CD4-positive, CD25-positive, alpha-beta regulatory T cell (primary cell): ENCODE measurements around the gene ZNF639. TPM values are rescaled to one million over a fixed set of nuclear protein-coding genes. Genes with fewer than 3 reads are reported as not detected.

ENCODE experiments used
- ATAC-seq, 2 donors: fragments of 150-1000 bp; cut with Tn5 transposase; one replicate each; pipeline ENCODE4 v1.10.0; 2021; ENCODE audit warnings: low read depth in 2 of 2, moderate number of reproducible peaks in 2 of 2, moderate library complexity in 1 of 2
- DNase-seq, 3 donors: peaks; one replicate each; pipeline versions ENCODE4 v3.0.0 to v3.0.0-alpha.2; 2012 to 2022; ENCODE audit warnings: mixed read lengths in 1 of 3
- H3K27ac ChIP-seq: one replicate; pipeline ENCODE4 v1.7.0; 2013; ENCODE audit warnings: mild to moderate bottlenecking, low read length; ENCODE audit not compliant: insufficient read depth, poor library complexity, severe bottlenecking
- H3K27me3 ChIP-seq: one replicate; pipeline ENCODE4 v1.7.0; 2013; ENCODE audit warnings: low read length; ENCODE audit not compliant: control insufficient read depth, insufficient read depth
- H3K36me3 ChIP-seq: one replicate; pipeline ENCODE4 v1.7.0; 2013; ENCODE audit warnings: mild to moderate bottlenecking, low read length, moderate library complexity; ENCODE audit not compliant: control insufficient read depth, insufficient read depth
- H3K4me1 ChIP-seq: 2 replicates; pipeline ENCODE4 v1.7.0; 2013; ENCODE audit warnings: mild to moderate bottlenecking, low read length; ENCODE audit not compliant: insufficient read depth, control insufficient read depth, poor library complexity, severe bottlenecking
- H3K4me3 ChIP-seq: one replicate; pipeline ENCODE4 v1.7.0; 2013; ENCODE audit warnings: low read depth, mild to moderate bottlenecking, low read length, moderate library complexity
- H3K9me3 ChIP-seq, 2 experiments: 1 replicate in 1 of 2; 2 replicates in 1 of 2; pipeline ENCODE4 v1.7.0; 2013; ENCODE audit warnings: low read length in 2 of 2, mild to moderate bottlenecking in 1 of 2, moderate library complexity in 1 of 2; ENCODE audit not compliant: control insufficient read depth in 2 of 2
- H3K27ac Mint-ChIP-seq, 3 donors: one replicate each; pipeline ENCODE4 v1.8.0; 2020 to 2022; ENCODE audit warnings: mild to moderate bottlenecking in 3 of 3, mixed read lengths in 3 of 3, moderate library complexity in 2 of 3
- H3K27me3 Mint-ChIP-seq: one replicate; pipeline ENCODE4 v1.8.0; 2022; ENCODE audit warnings: mild to moderate bottlenecking, mixed read lengths
- H3K36me3 Mint-ChIP-seq: one replicate; pipeline ENCODE4 v1.8.0; 2020; ENCODE audit warnings: mixed read lengths
- H3K4me1 Mint-ChIP-seq, 4 donors: one replicate each; pipeline ENCODE4 v1.8.0; 2020 to 2022; ENCODE audit warnings: mixed read lengths in 4 of 4, mild to moderate bottlenecking in 1 of 4
- H3K4me3 Mint-ChIP-seq, 4 donors: one replicate each; pipeline ENCODE4 v1.8.0; 2020 to 2022; ENCODE audit warnings: mild to moderate bottlenecking in 4 of 4, mixed read lengths in 4 of 4, moderate library complexity in 3 of 4
- H3K9me3 Mint-ChIP-seq, 7 donors: one replicate each; pipeline ENCODE4 v1.8.0; 2020 to 2022; ENCODE audit warnings: mixed read lengths in 7 of 7, mild to moderate bottlenecking in 3 of 7, moderate library complexity in 2 of 7
- polyA plus RNA-seq, 4 donors: library from polyadenylated mRNA; unstranded; fragments of 300-500 nt; fragmentation: Illumina TruSeq; gene quantifications; one replicate each; pipeline ENCODE4 v1.2.3, GENCODE V29; 2021
- total RNA-seq: library from RNA; stranded (reverse); gene quantifications from one replicate; pipeline ENCODE4 v1.2.3, GENCODE V29; 2022

Gene ZNF639
- total and polyA plus RNA-seq, 5 donors from 2014 or later, result 41.9 to 58.8 (median 50.4) TPM

GRCh38 chr3:179281825-179282224, 41.0 kb upstream of the ZNF639 start:
- Histone ChIP-seq H3K36me3 (no peaks in the 10 kb centered on the region), H3K4me1 (no peaks in the 10 kb centered on the region), H3K27me3 (peaks cover 30% of the 10 kb centered on the region), H3K4me3 (no peak overlapping the region), H3K27ac (no peak overlapping the region), H3K9me3 (no peaks in the 10 kb centered on the region)
- Mint-ChIP-seq H3K27me3 (peaks cover 27% of the 10 kb centered on the region), H3K36me3 (no peaks in the 10 kb centered on the region), H3K9me3 (no peaks in the 10 kb centered on the region), H3K4me3 (no peak overlapping the region), H3K4me1 (no peaks in the 10 kb centered on the region), H3K27ac (no peak overlapping the region)
- ATAC-seq, result no peak
- no peak for DNase-seq

DNA sequence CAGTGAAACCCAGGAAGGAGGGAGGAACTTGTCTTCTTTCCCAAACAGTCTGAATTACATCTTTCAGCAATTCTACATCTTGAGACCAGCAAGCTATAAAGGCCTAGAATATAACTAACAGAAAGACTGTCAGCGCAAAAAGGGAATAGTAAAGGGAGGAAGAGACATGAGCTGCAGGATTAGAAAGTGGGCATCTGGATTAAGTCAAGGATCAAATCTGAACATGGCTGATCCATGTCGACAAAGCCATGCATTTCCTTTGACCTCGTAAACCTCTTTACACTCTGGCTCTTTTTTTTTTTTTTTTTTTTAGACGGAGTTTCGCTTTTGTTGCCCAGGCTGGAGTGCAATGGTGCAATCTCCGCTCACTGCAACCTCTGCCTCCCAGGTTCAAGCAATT, 36.5 kb upstream of the ZNF639 start:
- peak overlapping the region in 1 of 3 donors; percentile 69 for H3K27ac Mint-ChIP-seq
- no peaks in the 10 kb centered on the region for H3K9me3 ChIP-seq
- no peaks in the 10 kb centered on the region for H3K36me3 ChIP-seq
- H3K27me3 ChIP-seq, result peaks cover 5% of the 10 kb centered on the region
- H3K4me3 ChIP-seq, result no peak overlapping the region
- H3K36me3 Mint-ChIP-seq, result no peaks in the 10 kb centered on the region
- peaks cover 11% of the 10 kb centered on the region for H3K27me3 Mint-ChIP-seq
- no peaks in the 10 kb centered on the region for H3K9me3 Mint-ChIP-seq
- H3K4me1 ChIP-seq, result no peaks in the 10 kb centered on the region
- H3K27ac ChIP-seq, result no peak overlapping the region
- H3K4me1 Mint-ChIP-seq, result no peaks in the 10 kb centered on the region
- DNase-seq (no peak), ATAC-seq (no peak)
- H3K4me3 Mint-ChIP-seq, result no peak overlapping the region

- Mint-ChIP-seq H3K4me1 (no peaks in the 10 kb centered on the region), H3K36me3 (no peaks in the 10 kb centered on the region), H3K27me3 (peaks cover 12% of the 10 kb centered on the region), H3K27ac (no peak overlapping the region), H3K9me3 (no peaks in the 10 kb centered on the region), H3K4me3 (no peak overlapping the region)
- DNase-seq, result no peak
- H3K27me3 ChIP-seq, result no peaks in the 10 kb centered on the region
- H3K4me1 ChIP-seq, result no peaks in the 10 kb centered on the region
- H3K27ac ChIP-seq, result no peak overlapping the region
- no peak overlapping the region for H3K4me3 ChIP-seq
- ATAC-seq, result no peak
- no peaks in the 10 kb centered on the region for H3K36me3 ChIP-seq
- H3K9me3 ChIP-seq, result no peaks in the 10 kb centered on the region
These were observed 34.0 kb upstream of the ZNF639 start for GRCh38 chr3:179288845-179289244.

GRCh38 chr3:179289295-179289694, 33.5 kb upstream of the ZNF639 start:
- no peaks in the 10 kb centered on the region for H3K4me1 Mint-ChIP-seq
- no peaks in the 10 kb centered on the region for H3K36me3 ChIP-seq
- no peak overlapping the region for H3K27ac ChIP-seq
- H3K9me3 Mint-ChIP-seq, result no peaks in the 10 kb centered on the region
- no peak overlapping the region for H3K27ac Mint-ChIP-seq
- H3K4me3 ChIP-seq, result no peak overlapping the region
- DNase-seq (no peak), ATAC-seq (no peak)
- no peaks in the 10 kb centered on the region for H3K9me3 ChIP-seq
- no peaks in the 10 kb centered on the region for H3K4me1 ChIP-seq
- H3K27me3 ChIP-seq, result no peaks in the 10 kb centered on the region
- no peaks in the 10 kb centered on the region for H3K36me3 Mint-ChIP-seq
- peaks cover 13% of the 10 kb centered on the region for H3K27me3 Mint-ChIP-seq
- no peak overlapping the region for H3K4me3 Mint-ChIP-seq

DNA sequence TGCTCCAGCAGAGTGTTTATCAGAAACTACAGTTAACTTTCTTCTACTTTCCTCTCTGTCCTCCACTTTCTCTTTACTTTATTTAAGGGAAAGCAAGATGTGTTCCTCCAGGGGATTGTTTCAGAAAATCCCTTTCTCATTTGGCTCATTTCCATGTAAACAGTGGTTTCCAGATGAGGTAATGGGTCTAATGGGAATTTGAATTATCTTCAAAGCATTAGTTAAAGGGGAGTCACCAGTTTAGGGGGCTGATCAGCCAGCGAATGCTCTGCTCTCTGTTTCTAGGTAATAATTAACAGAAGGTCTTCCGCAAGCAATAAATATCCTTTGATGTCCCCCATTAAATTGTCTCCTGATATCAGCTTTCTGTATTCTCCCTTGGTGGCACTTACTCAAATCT, 30.4 kb upstream of the ZNF639 start:
- Mint-ChIP-seq H3K4me3 (no peak overlapping the region), H3K4me1 (no peaks in the 10 kb centered on the region), H3K27me3 (peaks cover 33% of the 10 kb centered on the region), H3K27ac (no peak overlapping the region), H3K9me3 (peaks cover 0 to 3% (median 0%) of the 10 kb centered on the region in 7 donors), H3K36me3 (no peaks in the 10 kb centered on the region)
- Histone ChIP-seq H3K27ac (no peak overlapping the region), H3K36me3 (no peaks in the 10 kb centered on the region), H3K9me3 (no peaks in the 10 kb centered on the region), H3K4me3 (no peak overlapping the region), H3K27me3 (peaks cover 2% of the 10 kb centered on the region), H3K4me1 (no peaks in the 10 kb centered on the region)
- no peak for ATAC-seq
- DNase-seq, result no peak

- no peak for DNase-seq
- Mint-ChIP-seq H3K27me3 (peaks cover 36% of the 10 kb centered on the region), H3K4me3 (no peak overlapping the region), H3K4me1 (no peaks in the 10 kb centered on the region), H3K27ac (no peak overlapping the region), H3K9me3 (peaks cover 0 to 7% (median 0%) of the 10 kb centered on the region in 7 donors), H3K36me3 (no peaks in the 10 kb centered on the region)
- Histone ChIP-seq H3K9me3 (peaks cover 0 to 6% of the 10 kb centered on the region in 2 experiments), H3K27ac (no peak overlapping the region), H3K4me1 (no peaks in the 10 kb centered on the region), H3K4me3 (no peak overlapping the region), H3K36me3 (no peaks in the 10 kb centered on the region), H3K27me3 (peaks cover 6% of the 10 kb centered on the region)
- ATAC-seq, result no peak
These were observed 24.7 kb upstream of the ZNF639 start for GRCh38 chr3:179297971-179298725.

GRCh38 chr3:179299316-179299715, 23.5 kb upstream of the ZNF639 start:
- H3K9me3 Mint-ChIP-seq, result peaks cover 0 to 7% (median 0%) of the 10 kb centered on the region in 7 donors
- Histone ChIP-seq H3K9me3 (peaks cover 0 to 6% of the 10 kb centered on the region in 2 experiments), H3K4me1 (no peaks in the 10 kb centered on the region), H3K4me3 (no peak overlapping the region), H3K27me3 (peaks cover 9% of the 10 kb centered on the region), H3K36me3 (no peaks in the 10 kb centered on the region), H3K27ac (no peak overlapping the region)
- ATAC-seq, result no peak
- no peak overlapping the region for H3K4me3 Mint-ChIP-seq
- no peaks in the 10 kb centered on the region for H3K36me3 Mint-ChIP-seq
- H3K4me1 Mint-ChIP-seq, result no peaks in the 10 kb centered on the region
- H3K27ac Mint-ChIP-seq, result peak overlapping the region in 1 of 3 donors; percentile 3
- no peak for DNase-seq
- H3K27me3 Mint-ChIP-seq, result peaks cover 39% of the 10 kb centered on the region

- Mint-ChIP-seq H3K4me3 (no peak overlapping the region), H3K36me3 (no peaks in the 10 kb centered on the region), H3K9me3 (peaks cover 0 to 7% (median 0%) of the 10 kb centered on the region in 7 donors), H3K27ac (peak overlapping the region in 1 of 3 donors; percentile 3), H3K27me3 (peaks cover 38% of the 10 kb centered on the region), H3K4me1 (no peaks in the 10 kb centered on the region)
- Histone ChIP-seq H3K27me3 (peaks cover 11% of the 10 kb centered on the region), H3K9me3 (peaks cover 0 to 6% of the 10 kb centered on the region in 2 experiments), H3K4me1 (no peaks in the 10 kb centered on the region), H3K27ac (no peak overlapping the region), H3K4me3 (no peak overlapping the region), H3K36me3 (no peaks in the 10 kb centered on the region)
- ATAC-seq (no peak), DNase-seq (no peak)
These were observed 22.7 kb upstream of the ZNF639 start for GRCh38 chr3:179299999-179300613.
